CD4-positive, alpha-beta T cell (primary cell): ENCODE data around the gene ANKRD53. TPM values are rescaled to one million over a fixed set of nuclear protein-coding genes. Genes with fewer than 3 reads are reported as not detected.

Experiments used
- ATAC-seq: fragments of 200-7000 bp; cut with Tn5 transposase; one replicate; pipeline ENCODE4 v1.10.0; 2022; ENCODE audit warnings: mild to moderate bottlenecking; ENCODE audit not compliant: poor library complexity
- CTCF ChIA-PET: fragments of 350-600 bp; sonication (Branson Sonifier 250); formaldehyde crosslinking; loops from one replicate; lab custom pipeline; 2021; ENCODE audit warnings: antibody characterized with exemption, inconsistent platforms; lab: Charles Lee
- POLR2A ChIA-PET: fragments of 350-600 bp; sonication (Branson Sonifier 250); formaldehyde crosslinking; loops from one replicate; lab custom pipeline; 2021; ENCODE audit warnings: antibody characterized with exemption, inconsistent platforms; lab: Charles Lee
- DNase-seq, 14 experiments: peaks; one replicate each; pipeline ENCODE4 v3.0.0-alpha.2; 2013 to 2020; ENCODE audit warnings: mixed read lengths in 2 of 14
- H3K27ac ChIP-seq, 2 donors: one replicate each; pipeline versions ENCODE4 v1.5.1 to v1.7.0; 2013; ENCODE audit warnings: low read length in 2 of 2, low read depth in 1 of 2, mild to moderate bottlenecking in 1 of 2
- H3K27me3 ChIP-seq, 2 experiments: 1 replicate in 1 of 2; 2 replicates in 1 of 2; pipeline versions ENCODE4 v1.6.1 to v1.7.0; 2013; ENCODE audit warnings: low read length in 2 of 2, control low read depth in 1 of 2, mild to moderate bottlenecking in 1 of 2, moderate library complexity in 1 of 2; ENCODE audit not compliant: insufficient read depth in 2 of 2, control insufficient read depth in 1 of 2
- H3K36me3 ChIP-seq: one replicate; pipeline ENCODE4 v1.6.1; 2013; ENCODE audit warnings: low read length, control low read depth; ENCODE audit not compliant: insufficient read depth
- H3K4me1 ChIP-seq: one replicate; pipeline ENCODE4 v1.6.1; 2013; ENCODE audit warnings: low read length, control low read depth; ENCODE audit not compliant: insufficient read depth
- H3K4me3 ChIP-seq: one replicate; pipeline ENCODE4 v1.5.1; 2013; ENCODE audit warnings: mild to moderate bottlenecking, low read length, moderate library complexity
- H3K9me3 ChIP-seq, 2 experiments: 1 replicate in 1 of 2; 2 replicates in 1 of 2; pipeline versions ENCODE4 v1.6.1 to v1.7.0; 2013; ENCODE audit warnings: low read length in 2 of 2, mild to moderate bottlenecking in 2 of 2, control low read depth in 1 of 2, moderate library complexity in 1 of 2; ENCODE audit not compliant: control insufficient read depth in 1 of 2, insufficient read depth in 1 of 2
- H3K27ac Mint-ChIP-seq: one replicate; pipeline ENCODE4 v1.8.0; 2020; ENCODE audit warnings: mixed read lengths
- H3K27me3 Mint-ChIP-seq: one replicate; pipeline ENCODE4 v1.8.0; 2021; ENCODE audit warnings: mixed read lengths
- H3K36me3 Mint-ChIP-seq: one replicate; pipeline ENCODE4 v1.8.0; 2021; ENCODE audit warnings: low read depth, mixed read lengths
- H3K4me1 Mint-ChIP-seq: one replicate; pipeline ENCODE4 v1.8.0; 2021; ENCODE audit warnings: low read depth, mixed read lengths
- H3K4me3 Mint-ChIP-seq: one replicate; pipeline ENCODE4 v1.8.0; 2020; ENCODE audit warnings: mild to moderate bottlenecking, mixed read lengths
- H3K9me3 Mint-ChIP-seq: one replicate; pipeline ENCODE4 v1.8.0; 2020; ENCODE audit warnings: mixed read lengths
- CTCF ChIP-seq: fragments of 200-600 bp; IDR thresholded peaks from one replicate; pipeline ENCODE4 v1.8.0; 2022; ENCODE audit warnings: antibody characterized with exemption, mild to moderate bottlenecking
- intact Hi-C, 2 experiments: fragments of 100-400 bp; cut with DNase I in 1 of 2; cut with micrococcal nuclease in 1 of 2; formaldehyde crosslinking; loops; one replicate each; pipeline versions ENCODE4 v1.15.1 to v1.9.0; 2023 to 2025; cut with DNase I, micrococcal nuclease
- total RNA-seq, 174 experiments: library from RNA in 2 of 174; stranded (reverse) in 2 of 174; gene quantifications; one replicate each; pipeline ENCODE4 v1.2.3 and lab custom pipeline; 2021 to 2026

ANKRD53 gene
- total RNA-seq, 2 experiments from 2014 or later, result 0.42 to 1.2 TPM

GRCh38 chr2:71001592-71001927 is 23.1 kb downstream of the ANKRD53 start:
- no peaks in the 10 kb centered on the region for H3K27me3 ChIP-seq
- no peak overlapping the region for H3K4me3 ChIP-seq
- CTCF ChIA-PET, result interaction anchor here (0.6 to 2.6 kb wide), 15 partner anchors 10 to 699 kb away, joined by 3 to 25 read pairs (median 4); partner anchors contain the start of genes MCEE, MPHOSPH10 and NAGK
- Mint-ChIP-seq H3K27me3 (peaks cover under 1% of the 10 kb centered on the region), H3K4me1 (peaks cover 10% of the 10 kb centered on the region), H3K27ac (no peak overlapping the region), H3K4me3 (no peak overlapping the region), H3K9me3 (no peaks in the 10 kb centered on the region), H3K36me3 (no peaks in the 10 kb centered on the region)
- POLR2A ChIA-PET, result interaction anchor here (0.5 to 2.6 kb wide), 3 partner anchors 17 to 66 kb away, joined by 3 to 16 read pairs (median 4); partner anchors contain the start of genes ANKRD53 and NAGK
- H3K9me3 ChIP-seq, result no peaks in the 10 kb centered on the region
- no peak for DNase-seq
- H3K36me3 ChIP-seq, result no peaks in the 10 kb centered on the region
- no peak overlapping the region for H3K27ac ChIP-seq
- no peak for ATAC-seq
- TF ChIP-seq CTCF, result no peak
- intact Hi-C loops, result loop anchor here (1.0 to 10.0 kb wide), 3 partner anchors 17 to 147 kb away; no protein-coding TSS in a partner anchor
- peaks cover 19% of the 10 kb centered on the region for H3K4me1 ChIP-seq

GRCh38 chr2:71001981-71002570 is 23.6 kb downstream of the ANKRD53 start:
- no peak overlapping the region for H3K27ac Mint-ChIP-seq
- Histone ChIP-seq H3K27me3 (no peaks in the 10 kb centered on the region), H3K36me3 (no peaks in the 10 kb centered on the region), H3K4me1 (peaks cover 19% of the 10 kb centered on the region), H3K27ac (no peak overlapping the region), H3K9me3 (no peaks in the 10 kb centered on the region), H3K4me3 (no peak overlapping the region)
- peaks cover 10% of the 10 kb centered on the region for H3K4me1 Mint-ChIP-seq
- no peak overlapping the region for H3K4me3 Mint-ChIP-seq
- intact Hi-C loops, result loop anchor here (1.0 to 10.0 kb wide), 3 partner anchors 17 to 147 kb away; no protein-coding TSS in a partner anchor
- DNase-seq, result no peak
- TF ChIP-seq CTCF, result no peak
- no peak for ATAC-seq
- H3K27me3 Mint-ChIP-seq, result peaks cover 4% of the 10 kb centered on the region
- ChIA-PET POLR2A (interaction anchor here (2.6 kb wide), 1 partner anchor 66 kb away, joined by 16 read pairs; the partner anchor contains the start of gene NAGK), CTCF (interaction anchor here (0.9 to 2.6 kb wide), 9 partner anchors 17 to 699 kb away, joined by 3 to 25 read pairs (median 4); partner anchors contain the start of gene NAGK)
- H3K36me3 Mint-ChIP-seq, result no peaks in the 10 kb centered on the region
- no peaks in the 10 kb centered on the region for H3K9me3 Mint-ChIP-seq

GRCh38 chr2:71003396-71003795 is 25.0 kb downstream of the ANKRD53 start:
- ChIA-PET POLR2A (no interaction called here), CTCF (no interaction called here)
- H3K4me1 Mint-ChIP-seq, result peaks cover 10% of the 10 kb centered on the region
- ATAC-seq (no peak), DNase-seq (no peak)
- Histone ChIP-seq H3K27me3 (no peaks in the 10 kb centered on the region), H3K9me3 (no peaks in the 10 kb centered on the region), H3K27ac (no peak overlapping the region), H3K36me3 (no peaks in the 10 kb centered on the region), H3K4me1 (peaks cover 19% of the 10 kb centered on the region), H3K4me3 (no peak overlapping the region)
- TF ChIP-seq CTCF, result no peak
- intact Hi-C loops, result loop anchor here in 1 of 2 experiments (10.0 kb wide), 1 partner anchor 149 kb away; no protein-coding TSS in a partner anchor
- no peak overlapping the region for H3K27ac Mint-ChIP-seq
- peaks cover 9% of the 10 kb centered on the region for H3K27me3 Mint-ChIP-seq
- H3K36me3 Mint-ChIP-seq, result no peaks in the 10 kb centered on the region
- H3K9me3 Mint-ChIP-seq, result no peaks in the 10 kb centered on the region
- no peak overlapping the region for H3K4me3 Mint-ChIP-seq
